GM08714 (cell line): ENCODE measurements around the gene PLB1.
"Not testable (repeated sequence)": the region's sequence is repeated elsewhere in the genome, so short reads cannot be mapped to it uniquely, and the experiment has no call there.

ENCODE experiments used
- H3K4me3 ChIP-seq: fragments of 200-500 bp; sonication (Bioruptor generic); 2 replicates; pipeline ENCODE4 v1.5.1; 2014; ENCODE audit warnings: mild to moderate bottlenecking, low read length, inconsistent platforms
- ZNF274 ChIP-seq: IDR thresholded peaks from 2 replicates; pipeline ENCODE4 v1.6.1; 2012; ENCODE audit warnings: mild to moderate bottlenecking, low read depth, low read length

The PLB1 gene

DNA sequence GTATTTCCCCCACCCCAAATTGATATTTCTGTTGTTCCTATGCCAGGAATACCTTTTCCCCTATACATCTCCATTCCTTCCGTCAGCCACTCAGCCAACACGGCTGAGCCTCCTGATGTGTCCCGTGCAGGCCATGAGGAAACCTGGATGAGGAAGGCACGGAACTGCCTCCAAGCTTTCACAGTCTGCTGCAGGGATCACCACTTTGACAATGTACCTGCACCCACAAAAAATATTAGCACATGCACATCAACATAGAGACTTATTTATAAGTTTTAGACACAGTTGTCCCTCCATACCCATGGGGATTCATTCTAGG, 154.4 kb downstream of the PLB1 start:
- TF ChIP-seq ZNF274: no peak
- H3K4me3 ChIP-seq: no peak overlapping the region

DNA sequence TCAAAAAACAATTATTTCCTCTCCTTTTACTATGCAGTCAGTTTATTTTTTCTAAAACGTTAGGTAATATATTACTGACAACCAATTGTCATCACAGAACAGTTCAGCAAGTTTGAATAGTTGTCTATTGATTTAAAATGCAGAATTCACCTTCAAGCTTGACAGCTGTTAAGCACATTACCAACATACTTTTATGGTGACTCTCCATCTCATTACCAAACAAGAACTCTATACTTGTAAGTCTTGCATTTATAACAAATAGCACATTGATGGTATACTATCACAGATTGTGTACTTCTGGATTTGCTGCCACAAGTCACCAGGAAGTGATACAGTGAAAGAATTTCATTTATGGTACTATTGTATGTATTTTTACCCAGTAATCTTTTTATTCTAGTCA, 156.4 kb downstream of the PLB1 start:
- no peak for TF ChIP-seq ZNF274
- H3K4me3 ChIP-seq: no peak overlapping the region

GRCh38 chr2:28653892-28654662, 158.2 kb downstream of the PLB1 start:
- H3K4me3 ChIP-seq: no peak overlapping the region
- no peak for TF ChIP-seq ZNF274

GRCh38 chr2:28654663-28655320, 158.9 kb downstream of the PLB1 start:
- no peak for TF ChIP-seq ZNF274
- no peak overlapping the region for H3K4me3 ChIP-seq

- H3K4me3 ChIP-seq: no peak overlapping the region
- no peak for TF ChIP-seq ZNF274
These were observed 161.2 kb downstream of the PLB1 start for GRCh38 chr2:28656937-28657615.

GRCh38 chr2:28658369-28658768, 162.5 kb downstream of the PLB1 start:
- no peak for TF ChIP-seq ZNF274
- no peak overlapping the region for H3K4me3 ChIP-seq

GRCh38 chr2:28659127-28659526, 163.3 kb downstream of the PLB1 start:
- no peak for TF ChIP-seq ZNF274
- H3K4me3 ChIP-seq: no peak overlapping the region

DNA sequence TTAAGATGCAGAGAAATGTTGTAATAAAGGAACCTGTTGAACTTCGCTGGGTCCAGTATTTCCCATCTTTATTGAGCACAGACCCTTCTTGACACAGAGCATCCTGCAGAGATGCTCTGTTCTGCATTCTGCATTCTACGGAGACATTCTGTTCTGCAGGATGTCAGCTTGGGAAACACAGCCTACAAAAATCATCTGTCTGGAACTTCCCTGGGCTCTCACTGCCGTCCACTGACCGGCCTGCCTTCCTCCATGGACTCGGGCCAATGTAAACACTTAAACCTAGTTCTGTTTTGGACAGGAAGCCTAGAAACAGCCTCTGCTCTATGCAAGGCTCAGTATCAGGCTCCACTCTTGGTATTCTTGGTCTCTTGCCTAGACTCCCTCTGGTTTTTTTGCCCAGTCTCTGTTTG, 165.7 kb downstream of the PLB1 start:
- H3K4me3 ChIP-seq: no peak overlapping the region
- no peak for TF ChIP-seq ZNF274

DNA sequence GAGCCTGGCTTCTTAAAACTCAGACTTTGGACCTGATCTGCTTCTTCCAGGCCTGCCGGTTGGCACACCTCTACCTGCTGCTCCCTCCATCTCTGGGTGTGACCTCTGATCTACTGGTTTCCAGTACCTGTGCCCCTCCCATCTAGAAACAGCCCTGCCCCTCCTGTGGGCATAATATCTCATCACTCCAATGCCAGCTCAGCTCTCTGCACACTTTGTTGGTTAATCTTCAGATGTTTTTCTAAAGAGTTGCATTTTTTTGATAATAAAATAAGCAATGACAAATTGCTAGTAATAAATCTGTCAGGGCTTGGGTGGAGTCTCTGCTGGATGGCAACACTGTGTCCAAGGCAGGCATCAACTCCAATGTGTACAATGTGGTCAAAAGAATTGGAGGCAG, 166.2 kb downstream of the PLB1 start:
- TF ChIP-seq ZNF274: no peak
- no peak overlapping the region for H3K4me3 ChIP-seq

- no peak for TF ChIP-seq ZNF274
- H3K4me3 ChIP-seq: no peak overlapping the region
These were observed 166.8 kb downstream of the PLB1 start for GRCh38 chr2:28662468-28663181.

- no peak for TF ChIP-seq ZNF274
- no peak overlapping the region for H3K4me3 ChIP-seq
These were observed 167.5 kb downstream of the PLB1 start for GRCh38 chr2:28663359-28663758.

- no peak for TF ChIP-seq ZNF274
These were observed 168.4 kb downstream of the PLB1 start for GRCh38 chr2:28664120-28664842.

GRCh38 chr2:28665041-28665704, 169.3 kb downstream of the PLB1 start:
- no peak for TF ChIP-seq ZNF274
- H3K4me3 ChIP-seq: no peak overlapping the region

More at GRCh38 chr2:28664120-28664842, 168.4 kb downstream of the PLB1 start:
- H3K4me3 ChIP-seq: no peak overlapping the region

- H3K4me3 ChIP-seq: not testable (repeated sequence)
These were observed 170.0 kb downstream of the PLB1 start for GRCh38 chr2:28665811-28666377.
